GM18502 (cell line): ENCODE data around the gene CABS1.

Experiments
- ATAC-seq: cut with Tn5 transposase; IDR thresholded peaks from one replicate; pipeline ENCODE4 v1.9.1; 2021; ENCODE audit warnings: mild to moderate bottlenecking; ENCODE audit not compliant: unreplicated experiment, poor library complexity

Gene CABS1

DNA sequence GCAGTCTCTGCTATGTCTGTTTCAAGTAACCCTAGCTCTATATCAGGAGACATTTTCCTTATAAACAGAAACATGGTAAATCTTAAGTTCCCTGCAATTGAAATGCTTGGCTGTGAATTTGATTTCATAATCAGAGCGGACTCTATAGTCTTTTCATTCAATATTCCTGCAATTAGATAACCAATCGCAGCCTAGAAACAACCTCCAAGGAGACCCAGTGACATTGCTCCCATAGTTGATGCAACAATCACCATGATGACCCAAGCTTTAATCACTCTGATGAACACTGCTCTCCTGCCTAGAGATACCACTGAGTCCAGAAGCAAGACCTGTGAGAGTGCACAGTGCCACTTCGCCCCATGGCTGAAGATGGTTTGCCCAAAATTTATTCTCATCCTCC, at the start of gene CABS1:
TSS of gene CABS1 (plus strand) at position 301 of the 400 bp plus-strand sequence. CDS start at position 360, 59 bp downstream.
- ATAC-seq = no peak

DNA sequence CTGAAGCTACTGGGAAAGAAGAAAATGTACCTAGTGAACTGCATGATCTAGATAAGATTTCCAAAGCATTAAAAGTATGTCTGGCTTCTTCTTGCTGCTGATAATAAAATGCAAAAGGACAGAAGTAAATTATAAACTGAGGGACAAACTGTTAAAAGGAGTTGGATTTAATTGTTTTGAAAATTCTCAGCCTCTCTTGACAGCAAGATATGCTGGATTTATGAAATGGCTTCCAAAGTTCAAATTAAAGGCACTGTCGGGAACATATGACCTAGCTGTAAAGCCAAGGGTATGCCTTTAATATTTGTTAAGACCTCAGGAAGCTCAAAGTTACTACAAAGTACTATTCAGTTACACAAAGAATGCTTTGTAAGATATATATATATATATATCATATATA, 46.1 kb upstream of the CABS1 start:
- ATAC-seq = no peak

DNA sequence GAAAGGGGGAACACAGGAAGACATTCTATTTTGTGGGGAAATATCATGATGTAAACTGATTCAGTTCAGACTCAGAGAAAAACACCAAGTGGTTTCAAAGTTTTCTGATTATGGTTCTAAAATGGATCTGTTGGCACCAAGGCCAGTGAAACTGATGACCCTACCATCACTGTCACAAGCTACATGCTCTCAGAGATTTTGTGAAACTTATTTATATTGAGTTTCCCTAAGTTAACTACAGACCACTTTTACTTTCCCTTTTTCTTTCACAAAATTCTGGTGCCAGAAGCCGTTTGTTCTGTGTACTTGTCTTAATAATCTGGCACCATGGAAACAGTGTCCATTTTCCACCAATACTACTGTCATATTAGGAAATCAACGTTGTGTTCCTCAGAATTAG, 43.4 kb upstream of the CABS1 start:
- ATAC-seq = no peak

DNA sequence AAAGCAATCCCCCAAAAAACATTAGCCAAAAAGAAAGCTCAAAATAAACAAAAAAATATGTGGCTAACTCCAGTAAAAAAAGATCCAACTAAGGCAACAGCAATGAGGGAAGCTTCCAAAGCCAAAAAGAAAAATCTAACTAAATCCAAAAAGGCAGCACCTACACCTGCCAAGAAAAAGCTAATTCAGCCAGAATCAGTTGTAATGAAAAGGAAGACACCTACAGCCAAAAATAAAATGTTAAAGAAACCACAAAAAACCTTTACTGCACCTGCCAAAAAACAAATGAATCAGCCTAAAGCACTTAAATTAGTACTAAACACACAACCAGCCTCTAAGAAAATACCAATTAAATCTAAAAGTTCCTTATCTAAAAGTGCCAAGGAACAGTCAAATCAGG, 37.2 kb upstream of the CABS1 start:
- no peak for ATAC-seq

DNA sequence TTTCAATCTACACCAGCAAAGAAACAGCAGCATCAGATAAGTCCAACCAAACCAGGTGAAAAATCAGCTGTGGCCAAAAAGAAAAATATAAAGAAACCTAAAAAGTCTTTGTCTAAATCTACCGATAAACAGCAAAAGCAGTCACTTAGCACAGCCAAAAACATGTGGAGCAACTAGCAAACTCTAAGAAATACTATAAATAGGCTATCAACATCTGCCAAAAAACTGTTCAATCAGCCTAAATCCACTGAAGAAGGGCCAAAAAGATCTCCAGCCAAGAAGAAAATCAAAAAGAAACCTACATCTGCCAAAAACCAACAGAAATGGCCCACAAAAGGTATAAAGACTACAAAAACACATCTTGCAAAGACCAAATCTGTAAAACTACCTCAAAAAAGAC, 36.7 kb upstream of the CABS1 start:
- ATAC-seq = no peak

DNA sequence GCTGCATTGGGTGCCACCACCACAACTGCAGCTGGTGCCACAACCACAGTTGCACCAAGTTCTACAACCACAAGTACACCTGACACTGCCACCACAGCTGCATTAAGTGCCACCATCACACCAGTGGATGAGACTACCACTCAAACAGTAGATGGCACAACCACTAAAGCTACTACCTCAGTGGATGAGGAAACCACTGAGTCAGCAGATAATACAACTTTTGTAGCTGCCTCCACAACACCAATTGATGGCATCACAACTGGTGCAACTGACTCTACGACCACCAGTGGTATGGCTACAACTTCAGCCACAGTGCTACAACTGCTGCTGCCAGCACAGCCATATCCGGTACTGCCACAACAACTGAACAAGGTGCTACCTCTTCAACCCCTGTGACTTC, 35.1 kb upstream of the CABS1 start:
- ATAC-seq = no peak

DNA sequence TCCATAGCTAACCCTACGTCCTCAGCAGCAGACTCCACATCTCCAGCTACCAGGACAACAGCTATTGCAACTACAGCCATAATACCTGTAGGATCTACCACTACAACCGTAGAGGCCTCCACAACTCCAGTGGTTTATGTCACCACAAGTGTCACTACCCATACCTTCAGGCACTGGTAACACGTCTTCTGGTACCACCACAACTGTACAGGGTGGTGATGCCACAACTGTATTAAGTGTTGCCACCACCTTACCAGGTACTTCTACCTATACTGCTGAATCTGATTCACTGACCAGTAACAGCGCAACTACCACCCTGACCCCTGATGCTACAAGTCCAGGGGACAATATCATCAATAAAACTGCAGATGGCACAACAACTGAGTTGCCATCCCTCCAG, 34.6 kb upstream of the CABS1 start:
- no peak for ATAC-seq

DNA sequence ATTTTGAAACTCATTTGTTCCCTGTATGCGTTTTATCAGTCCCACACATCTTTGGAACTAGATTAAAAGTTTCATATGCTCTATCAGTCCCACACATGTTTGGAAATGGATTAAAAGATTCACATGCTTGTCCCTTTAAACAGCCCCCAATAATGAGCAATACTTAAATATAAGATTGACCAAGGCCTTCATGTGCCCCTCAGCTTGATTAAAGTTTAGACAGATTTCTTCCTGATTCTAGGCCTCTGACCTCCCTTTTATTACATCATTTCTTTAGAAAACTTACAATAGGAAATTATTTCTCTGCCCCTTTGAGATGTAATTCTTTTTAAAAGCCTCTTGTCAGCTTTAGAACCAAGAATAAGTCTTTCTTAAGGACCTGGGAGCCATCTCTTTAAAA, 31.7 kb upstream of the CABS1 start:
- no peak for ATAC-seq

DNA sequence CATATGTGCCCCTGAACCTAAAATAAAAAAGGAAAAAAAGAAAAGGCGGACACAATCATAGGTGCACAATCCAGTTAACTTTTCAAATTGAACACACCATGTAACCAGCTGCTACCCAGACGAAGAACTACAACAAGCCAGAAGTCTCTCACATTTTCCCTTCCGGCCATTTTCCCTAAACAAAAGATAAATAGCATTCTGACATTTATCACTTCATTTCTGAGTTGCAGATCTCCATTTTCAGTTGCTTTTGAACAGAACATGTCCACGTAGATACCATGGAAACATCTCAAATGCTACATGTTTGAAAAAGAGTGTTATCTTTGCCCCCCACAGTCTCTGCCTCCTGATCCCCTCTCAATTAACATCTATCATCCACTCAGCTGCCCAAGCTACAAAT, 29.2 kb upstream of the CABS1 start:
- ATAC-seq = no peak

DNA sequence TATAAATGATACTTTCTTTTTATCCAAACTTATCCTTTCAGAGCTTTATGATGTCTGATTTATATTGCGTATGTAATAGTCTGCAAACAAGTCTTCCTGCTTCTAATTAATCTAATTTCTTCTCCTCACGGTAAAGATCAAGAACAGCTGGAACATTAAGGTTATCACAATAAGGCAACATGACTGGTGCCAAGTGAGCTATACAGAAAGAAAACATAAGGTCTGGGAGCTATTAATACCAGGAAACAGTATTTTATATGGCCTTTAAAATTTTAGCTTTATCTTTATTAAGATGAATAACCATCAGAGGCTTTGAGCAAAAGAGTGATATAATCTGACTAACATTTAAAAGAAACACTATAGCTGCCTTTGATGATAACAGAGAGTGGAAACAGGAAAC, 28.7 kb upstream of the CABS1 start:
- no peak for ATAC-seq

DNA sequence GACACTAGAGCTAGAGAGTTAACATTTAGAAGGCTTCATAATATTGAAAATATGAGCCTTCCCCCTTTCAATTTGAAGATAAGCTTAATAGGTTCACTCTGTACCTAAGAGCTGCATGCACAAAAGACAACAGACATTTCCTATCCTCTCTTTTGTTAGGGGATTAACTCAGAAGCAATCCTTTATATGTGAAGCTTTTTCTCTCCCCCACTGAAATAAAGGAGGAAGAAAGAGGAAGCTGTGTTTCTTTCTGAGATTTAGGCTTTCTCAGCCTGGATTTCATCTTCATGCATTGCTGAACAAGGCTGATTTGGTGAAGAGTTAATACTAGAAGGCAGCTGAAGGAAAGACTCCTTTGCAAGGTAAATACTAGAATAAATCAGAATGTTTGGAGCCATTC, 21.0 kb upstream of the CABS1 start:
- no peak for ATAC-seq

DNA sequence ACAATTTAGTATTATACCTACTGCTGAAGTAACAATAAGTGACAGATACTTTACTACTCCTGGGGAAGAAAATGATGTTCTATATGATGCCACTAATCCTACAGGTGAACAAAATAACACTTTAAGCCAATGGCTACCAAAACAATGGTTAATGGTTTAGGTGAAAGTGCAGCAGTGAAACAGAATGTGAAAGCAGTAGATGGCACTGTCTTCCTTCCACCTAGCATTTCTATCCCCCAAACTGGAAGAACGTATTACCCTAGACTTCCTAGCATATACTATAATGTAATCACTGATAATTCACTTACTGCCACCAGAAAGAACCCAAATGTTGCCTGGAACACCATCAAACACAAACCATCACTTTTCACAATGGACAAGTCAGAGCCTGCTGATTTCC, 18.9 kb upstream of the CABS1 start:
- no peak for ATAC-seq

DNA sequence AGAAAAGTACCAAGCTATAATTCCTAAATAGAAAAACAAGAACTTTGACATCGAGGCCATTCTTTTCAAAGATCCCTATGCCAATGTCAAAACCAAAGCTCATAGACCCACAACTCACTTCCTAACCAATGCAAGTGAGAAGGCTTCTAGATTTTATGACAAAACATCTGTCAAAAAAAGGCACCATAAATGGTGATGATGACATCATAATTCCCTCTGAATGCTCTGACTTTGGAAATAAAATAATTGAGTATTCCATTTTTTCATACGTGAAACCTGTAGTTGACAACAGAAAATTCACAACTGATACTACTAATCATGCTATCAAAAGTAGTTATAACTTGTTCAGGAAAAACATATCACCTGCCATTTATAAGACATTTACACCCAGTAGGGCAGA, 8.7 kb upstream of the CABS1 start:
- no peak for ATAC-seq

DNA sequence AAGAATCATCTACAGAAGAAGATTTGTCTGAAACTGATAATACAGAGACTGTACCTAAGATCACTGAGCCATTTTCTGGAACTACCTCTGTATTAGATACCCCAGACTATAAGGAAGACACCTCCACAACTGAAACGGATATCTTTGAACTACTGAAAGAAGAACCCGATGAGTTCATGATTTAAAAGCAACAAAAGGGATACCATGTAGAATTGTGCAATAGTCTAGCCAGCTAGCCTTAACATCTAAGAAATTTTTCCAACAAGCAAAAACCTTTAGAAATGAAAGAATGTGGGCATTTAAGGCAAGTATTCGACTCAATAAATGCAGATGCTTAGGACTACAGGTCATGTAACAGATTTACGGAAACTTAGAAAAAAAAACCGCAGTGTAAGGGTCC, 1.3 kb downstream of the CABS1 start:
- no peak for ATAC-seq

DNA sequence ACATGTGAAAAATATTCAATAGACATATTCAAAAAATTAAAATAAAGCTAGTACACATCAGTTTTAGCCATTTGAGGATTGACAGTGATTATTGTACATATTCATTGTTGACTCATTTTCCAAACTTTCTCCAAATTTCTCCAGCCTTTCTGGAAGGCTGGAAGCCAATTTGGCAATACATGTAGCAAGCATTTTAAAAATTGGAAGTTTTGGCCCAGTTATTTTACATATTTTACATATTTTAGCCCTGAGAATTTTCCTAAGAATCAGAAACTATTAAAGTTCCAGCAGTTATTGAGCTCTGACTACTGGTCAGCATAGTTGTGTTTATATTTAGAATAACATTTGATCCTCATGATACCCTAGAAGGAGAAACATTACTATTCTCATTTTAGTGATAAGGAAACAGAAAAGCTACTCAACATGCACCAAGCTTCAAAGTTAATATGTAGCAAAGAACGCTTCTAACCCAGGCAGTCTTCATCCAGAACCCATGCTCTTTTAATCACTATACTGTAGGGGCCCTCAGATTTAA, 3.2 kb downstream of the CABS1 start:
- no peak for ATAC-seq

DNA sequence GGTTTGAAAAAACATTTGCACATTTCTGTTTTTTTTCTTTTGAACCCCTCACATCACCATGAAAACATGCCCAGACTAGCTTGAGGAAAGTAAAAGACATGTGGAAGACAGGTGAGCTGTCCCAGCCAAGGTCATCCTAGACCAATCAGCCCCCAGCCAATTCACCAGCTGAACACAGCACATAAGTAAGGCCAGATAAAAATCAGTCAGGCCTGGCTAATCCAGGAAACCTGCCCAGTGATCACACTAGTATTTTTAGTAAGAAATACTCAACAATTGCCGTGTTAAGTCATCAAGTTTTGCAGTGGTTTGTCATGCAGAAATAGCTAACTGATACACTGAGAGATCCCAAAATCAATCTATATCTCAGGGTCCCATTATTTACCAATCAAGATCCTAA, 21.4 kb downstream of the CABS1 start:
- no peak for ATAC-seq

DNA sequence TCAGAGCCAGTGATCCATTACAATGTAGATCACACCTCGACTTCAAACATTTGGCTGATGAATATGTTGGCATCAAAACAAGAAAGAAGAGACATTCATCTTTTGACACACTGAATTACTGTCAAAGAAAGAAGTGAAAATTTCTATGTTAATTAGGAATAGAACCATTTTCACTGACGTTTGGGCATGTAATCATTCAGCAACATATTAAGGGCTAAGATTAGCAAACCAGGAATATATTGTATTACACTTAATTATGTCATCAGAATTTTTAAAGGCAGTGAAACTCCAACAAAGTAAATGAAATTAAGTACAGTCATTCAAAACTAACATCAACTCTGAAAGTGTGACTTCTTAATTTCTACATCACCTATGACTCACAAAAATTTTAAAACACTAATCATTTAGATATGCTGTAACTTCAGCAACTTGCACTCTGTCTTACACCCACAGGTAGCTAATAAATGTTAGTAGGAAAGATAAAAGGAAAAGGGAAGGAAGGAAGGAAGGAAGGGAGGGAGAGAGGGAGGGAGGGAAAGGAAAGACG, 24.4 kb downstream of the CABS1 start:
- no peak for ATAC-seq

DNA sequence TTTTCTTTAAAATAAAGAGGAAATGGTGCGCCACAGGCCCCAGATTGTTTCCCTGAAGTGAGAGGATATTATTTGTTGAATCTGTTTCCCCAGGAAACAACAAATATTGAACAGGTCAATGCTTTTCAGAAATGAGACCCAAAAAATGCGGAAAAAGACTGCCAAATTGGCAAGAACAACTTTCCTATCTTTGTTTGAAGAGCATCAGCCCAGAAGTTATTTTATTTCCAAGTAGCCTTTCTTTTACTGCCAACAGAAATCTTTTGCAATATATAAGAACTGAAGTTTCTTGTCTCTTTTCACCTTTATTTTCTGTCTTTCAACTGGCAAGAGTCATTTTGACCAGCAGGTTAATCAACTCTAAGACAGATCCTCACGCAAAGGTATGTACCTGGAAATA, 25.7 kb downstream of the CABS1 start, which contains the start of gene SMR3A:
TSS of gene SMR3A (plus strand) at position 301 of the 400 bp plus-strand sequence. CDS start 1,356 bp downstream, outside the sequence.
- ATAC-seq = no peak

DNA sequence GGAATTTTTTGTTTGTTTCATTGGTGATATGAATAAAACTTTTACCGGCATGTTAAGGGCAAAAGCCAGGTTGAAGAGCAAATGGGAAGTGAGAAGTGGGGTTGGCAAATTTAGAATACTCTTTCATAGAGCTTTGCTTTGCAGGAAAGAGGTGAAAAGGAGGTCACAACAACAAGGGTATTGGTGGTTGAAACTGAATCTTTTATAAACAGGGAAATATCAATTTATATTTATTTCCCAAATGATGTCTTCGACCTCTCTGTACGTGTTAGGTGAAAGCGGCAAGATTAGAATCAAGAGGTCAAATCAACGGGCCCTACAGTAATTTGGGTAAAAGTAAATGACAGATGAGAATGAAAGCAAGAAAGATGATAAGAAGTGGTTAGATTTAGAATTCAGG, 29.2 kb downstream of the CABS1 start:
- ATAC-seq = no peak

DNA sequence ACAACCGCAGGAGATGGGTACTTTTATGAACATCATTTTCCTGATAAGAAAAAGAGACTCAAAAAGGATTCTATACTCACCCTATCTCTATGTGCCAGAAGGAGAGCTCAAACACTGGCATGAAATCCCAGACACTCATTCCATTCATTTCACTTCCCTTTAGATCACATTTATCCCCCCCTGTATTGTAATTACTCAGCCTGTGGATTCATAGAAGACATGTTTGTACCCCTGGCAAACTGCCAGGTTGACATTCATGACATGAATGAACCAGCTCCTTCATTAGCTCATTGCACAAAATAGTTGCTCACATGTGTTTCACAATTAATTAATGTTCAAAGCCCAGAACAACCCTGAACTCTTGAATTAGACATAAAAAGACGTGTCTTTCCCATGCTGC, 30.7 kb downstream of the CABS1 start:
- ATAC-seq = no peak

DNA sequence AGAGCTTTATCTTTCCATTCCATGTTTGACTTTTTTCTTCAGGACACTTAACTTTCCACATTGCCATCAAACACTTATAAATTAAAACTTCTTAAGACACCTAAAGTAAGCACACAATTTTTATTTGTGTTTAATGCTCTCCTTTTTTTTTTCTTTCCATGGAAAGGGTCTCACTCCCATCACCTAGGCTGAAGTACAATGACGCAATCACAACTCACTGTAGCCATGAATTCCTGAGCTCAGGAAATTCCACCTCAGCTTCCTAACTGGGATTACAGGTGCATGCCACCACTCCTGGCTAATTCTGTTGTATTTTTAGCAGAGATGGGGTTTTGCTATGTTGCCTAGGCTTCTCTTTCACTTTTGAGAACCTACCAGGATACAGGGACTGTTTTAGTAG, 33.0 kb downstream of the CABS1 start:
- ATAC-seq = no peak

DNA sequence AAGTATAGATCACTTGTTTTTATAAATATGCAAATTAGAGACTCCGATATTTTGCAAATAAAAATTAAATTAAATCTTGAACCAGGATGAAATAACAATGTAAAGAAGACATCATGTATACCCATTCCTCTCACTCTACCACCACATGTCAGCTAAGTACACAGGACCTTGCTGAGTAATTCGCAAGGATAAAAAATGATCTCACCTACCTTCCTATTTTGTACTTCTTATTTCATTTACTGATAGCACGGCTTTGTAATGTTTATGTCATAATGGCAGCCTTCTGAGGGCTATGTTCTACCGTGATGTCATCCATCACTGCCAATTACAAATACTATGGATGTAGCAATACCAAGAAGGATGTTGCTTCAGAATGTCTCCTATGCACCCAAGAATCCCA, 37.2 kb downstream of the CABS1 start:
- ATAC-seq = no peak

DNA sequence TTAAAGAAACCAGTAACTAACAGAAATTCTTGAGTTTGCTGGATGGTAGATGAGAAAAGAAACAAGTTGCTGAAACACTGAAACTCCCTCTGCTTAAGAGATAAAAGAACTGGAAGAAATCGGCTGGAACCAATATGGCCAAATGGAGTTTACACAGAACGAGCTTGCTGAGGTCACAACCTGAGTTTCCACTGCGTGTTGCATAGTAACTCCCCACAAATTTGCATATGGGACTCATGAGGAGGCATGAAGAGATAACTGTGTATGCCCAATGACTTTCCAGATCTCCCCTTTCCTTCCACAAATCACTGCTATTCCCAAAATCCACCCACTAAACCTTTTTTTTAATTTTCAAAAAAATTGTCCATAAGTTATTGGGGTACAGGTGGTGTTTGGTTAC, 38.0 kb downstream of the CABS1 start:
- no peak for ATAC-seq
